GM19035 (cell line): ENCODE data around the gene APBA2.

ENCODE experiments used
- ATAC-seq: cut with Tn5 transposase; IDR thresholded peaks from one replicate; pipeline ENCODE4 v1.9.1; 2021; ENCODE audit not compliant: unreplicated experiment

The APBA2 gene

DNA sequence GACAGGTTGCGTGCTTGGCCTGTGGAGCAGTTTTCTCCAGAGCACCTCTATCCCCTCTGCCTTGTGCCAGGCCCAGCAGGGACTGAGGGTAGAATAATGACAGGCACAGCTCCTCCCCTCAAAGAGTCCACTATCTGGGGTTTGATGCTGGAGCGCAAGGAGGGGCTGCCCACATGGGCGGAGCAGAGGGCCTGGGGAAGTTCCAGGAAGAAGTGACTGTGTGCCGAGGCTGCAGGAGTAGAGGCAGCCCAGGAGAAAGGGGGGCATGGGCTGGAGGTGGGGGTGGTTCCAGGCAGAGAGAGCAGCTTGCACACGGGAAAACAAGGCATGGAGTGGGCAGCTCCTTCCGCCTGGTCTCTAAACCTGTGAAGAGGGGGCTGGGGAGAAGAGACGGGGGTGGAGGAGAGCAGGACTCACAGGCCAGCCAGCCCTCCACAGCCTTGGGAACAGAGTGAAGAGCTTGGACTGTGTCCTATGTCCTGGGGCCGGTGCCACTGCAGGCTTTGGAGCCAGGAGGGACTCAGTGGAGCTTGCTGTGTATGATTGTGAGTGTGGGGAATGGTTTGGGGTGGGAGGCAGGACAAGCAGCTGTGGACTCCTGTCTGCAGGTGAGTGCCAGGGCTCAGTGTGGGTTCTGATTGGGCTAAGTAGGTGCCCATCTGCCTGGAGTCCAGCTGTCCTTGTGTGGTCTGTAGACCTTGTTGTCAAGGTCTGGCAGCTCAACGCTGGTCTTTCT, 48.1 kb downstream of the APBA2 start:
- no peak for ATAC-seq

DNA sequence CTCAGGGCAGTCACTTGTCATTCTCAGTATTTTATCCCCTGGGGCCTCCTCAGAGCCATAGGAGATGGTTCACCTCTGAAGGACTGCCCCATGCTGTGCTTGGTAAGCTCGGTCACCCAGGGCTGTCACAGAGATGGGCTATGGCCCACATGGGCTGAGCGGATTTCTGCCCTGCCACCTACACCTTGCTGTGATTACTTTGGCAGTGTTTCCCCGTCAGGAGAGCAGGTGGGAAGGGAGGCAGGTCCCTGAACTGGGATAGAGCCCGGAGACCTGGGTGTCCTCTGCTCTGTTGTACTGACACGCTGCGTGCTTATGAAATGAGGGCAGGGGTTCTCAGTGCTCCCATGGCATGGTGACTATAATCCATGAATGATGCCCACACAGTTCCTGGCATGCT, 48.9 kb downstream of the APBA2 start:
- no peak for ATAC-seq

DNA sequence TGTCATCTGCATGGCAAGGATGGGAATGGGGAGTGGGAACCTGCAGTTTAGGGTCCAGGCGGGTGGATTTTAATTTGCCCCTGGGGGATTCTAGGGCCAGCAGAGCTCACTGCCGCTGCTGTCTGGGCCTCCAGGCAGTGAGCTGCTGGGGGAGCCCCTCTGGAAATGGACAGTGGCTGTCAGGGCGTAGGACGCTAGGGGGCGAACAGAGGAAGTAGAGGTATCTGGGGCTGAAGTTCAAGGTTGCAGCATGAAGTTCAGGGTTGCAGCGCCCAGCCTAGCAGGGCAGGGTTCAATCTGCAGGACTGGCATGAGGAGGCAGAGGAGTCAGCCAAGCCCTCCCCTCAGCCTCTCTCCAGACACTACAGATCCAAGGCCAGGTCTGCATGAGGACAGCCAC, 49.5 kb downstream of the APBA2 start:
- ATAC-seq: no peak

DNA sequence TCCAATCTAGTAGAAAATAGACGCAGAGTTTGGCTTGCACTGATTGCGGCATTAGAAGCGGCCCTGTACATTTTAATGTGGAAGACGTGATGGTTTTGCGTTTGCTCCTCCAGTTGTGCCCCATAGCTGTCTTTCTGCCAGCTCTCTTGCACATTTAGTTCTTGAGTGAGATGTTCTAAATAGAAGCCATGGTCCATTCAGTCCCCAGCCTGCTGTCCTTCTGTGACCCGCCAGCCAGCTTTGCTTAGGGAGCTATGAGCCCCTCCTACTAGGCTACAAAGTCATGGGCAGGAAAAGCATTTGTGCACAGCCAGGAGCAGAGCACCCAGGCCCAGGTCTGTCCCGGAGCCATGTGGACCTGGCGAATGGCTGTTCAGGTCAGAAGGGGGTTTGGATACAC, 50.3 kb downstream of the APBA2 start:
- ATAC-seq: no peak

DNA sequence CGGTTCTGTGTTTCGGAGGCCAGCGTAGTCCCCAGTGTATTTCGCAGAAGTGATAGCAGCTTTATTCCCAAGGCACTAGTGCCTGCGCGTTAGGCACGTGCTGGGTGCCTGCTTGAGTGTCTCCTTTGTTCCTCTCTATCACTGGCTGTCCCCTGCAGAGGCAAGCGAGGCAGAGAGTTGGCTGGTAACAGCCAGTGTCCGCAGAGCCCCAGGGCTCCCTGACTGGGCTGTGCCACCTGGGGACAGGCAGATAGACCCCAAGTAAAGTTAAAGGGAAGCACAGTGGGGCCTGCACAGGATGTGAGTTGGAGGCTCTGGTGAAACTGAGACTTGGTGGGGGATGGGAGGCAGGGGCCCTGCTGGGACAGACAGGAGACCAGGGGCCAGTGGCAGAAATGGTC, 50.7 kb downstream of the APBA2 start:
- no peak for ATAC-seq

DNA sequence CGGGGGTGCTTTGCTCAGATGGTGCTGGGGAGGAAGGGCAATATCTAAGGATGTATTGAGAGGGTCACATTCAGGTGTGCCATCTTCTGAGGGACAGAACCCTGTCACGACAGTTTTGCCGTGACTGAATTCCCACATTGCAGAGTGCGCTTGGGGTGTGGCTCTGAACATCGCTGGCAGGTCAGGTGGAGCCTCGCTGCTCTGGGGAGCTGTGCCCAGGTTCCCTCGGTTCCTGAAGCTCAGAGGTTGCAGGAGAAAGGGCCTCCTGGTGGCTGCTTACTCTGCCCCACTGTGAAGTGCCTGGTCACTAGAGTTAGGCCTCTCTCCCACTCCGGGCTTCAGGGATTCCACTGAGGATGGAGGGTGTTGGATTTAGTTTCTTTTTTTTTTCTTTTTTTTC, 51.5 kb downstream of the APBA2 start:
- ATAC-seq: no peak

- no peak for ATAC-seq
Observed at GRCh38 chr15:28942046-28942445, 56.3 kb downstream of the APBA2 start.

- ATAC-seq: no peak
Observed at GRCh38 chr15:28942571-28942970, 56.8 kb downstream of the APBA2 start.

DNA sequence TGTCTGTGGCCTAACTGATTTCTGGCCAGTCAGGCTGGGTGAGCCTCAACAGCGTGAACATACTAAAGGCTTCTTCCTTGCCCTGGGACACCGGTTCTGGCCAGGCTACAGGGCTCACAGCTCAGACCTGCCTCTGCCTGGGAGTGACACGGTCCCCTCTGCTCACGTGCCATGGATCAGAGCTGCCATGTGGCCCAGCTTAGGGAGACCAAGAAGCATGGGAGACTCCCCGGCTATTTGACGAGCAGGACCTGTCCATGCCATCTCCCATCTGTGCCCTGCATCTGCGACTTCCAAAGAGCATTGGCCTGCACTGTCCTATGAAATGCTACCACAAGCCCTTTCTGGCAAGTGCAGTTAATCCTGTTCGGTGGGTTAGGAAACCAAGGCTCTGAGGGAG, 57.4 kb downstream of the APBA2 start:
- no peak for ATAC-seq

DNA sequence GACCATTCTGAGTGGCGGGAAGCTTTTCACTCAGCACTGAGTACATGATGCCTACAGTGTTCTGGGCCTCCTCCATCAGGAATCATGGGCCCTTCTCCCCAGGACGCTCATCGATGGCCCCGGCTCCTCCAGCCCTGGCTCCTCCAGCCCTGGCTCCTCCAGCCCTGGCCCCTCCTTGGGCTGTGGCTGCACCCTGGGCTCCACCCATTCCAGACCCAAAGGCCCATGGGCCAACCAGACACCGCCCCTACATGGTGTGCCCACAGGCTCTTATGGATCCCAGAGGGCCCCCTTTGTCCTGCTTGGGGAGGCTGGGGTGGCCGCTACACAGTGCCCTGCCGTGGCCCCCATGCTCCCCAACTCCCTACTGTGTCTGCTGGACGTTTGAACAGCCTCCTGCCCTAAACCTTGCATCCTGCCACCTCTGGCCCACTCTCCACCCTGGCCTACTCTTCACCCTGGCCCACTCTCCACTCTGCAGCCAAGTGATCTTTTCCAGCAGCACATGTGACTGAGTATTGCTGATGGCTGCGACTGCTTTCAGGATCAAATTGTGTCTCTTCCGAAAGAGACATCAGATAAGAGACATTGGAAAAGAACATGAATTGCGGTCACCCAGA, 57.9 kb downstream of the APBA2 start:
- ATAC-seq: no peak

DNA sequence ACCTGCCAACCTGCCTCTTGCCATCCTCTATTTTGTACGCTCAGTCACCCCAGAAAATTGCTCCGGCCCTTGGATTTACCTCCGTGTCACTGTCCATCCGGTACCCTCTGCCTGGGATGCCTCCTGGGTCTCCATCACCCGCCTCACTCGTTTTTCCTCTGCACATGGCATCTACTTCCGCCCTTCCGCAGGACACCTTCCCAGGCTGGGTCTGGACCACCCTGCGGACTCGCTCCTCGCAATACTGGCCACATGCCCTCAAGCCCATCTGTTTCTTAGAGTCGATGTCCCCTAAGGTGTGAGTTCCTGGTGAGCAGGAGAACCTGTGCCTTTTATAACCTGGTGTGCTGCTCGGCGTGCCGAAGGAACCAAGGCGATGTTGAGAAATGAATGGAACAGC, 58.5 kb downstream of the APBA2 start:
- no peak for ATAC-seq

GRCh38 chr15:28944696-28945300, 59.0 kb downstream of the APBA2 start:
- ATAC-seq: no peak

GRCh38 chr15:28945626-28946230, 60.0 kb downstream of the APBA2 start:
- ATAC-seq: no peak

- ATAC-seq: no peak
Observed at GRCh38 chr15:28946803-28947202, 61.0 kb downstream of the APBA2 start.

DNA sequence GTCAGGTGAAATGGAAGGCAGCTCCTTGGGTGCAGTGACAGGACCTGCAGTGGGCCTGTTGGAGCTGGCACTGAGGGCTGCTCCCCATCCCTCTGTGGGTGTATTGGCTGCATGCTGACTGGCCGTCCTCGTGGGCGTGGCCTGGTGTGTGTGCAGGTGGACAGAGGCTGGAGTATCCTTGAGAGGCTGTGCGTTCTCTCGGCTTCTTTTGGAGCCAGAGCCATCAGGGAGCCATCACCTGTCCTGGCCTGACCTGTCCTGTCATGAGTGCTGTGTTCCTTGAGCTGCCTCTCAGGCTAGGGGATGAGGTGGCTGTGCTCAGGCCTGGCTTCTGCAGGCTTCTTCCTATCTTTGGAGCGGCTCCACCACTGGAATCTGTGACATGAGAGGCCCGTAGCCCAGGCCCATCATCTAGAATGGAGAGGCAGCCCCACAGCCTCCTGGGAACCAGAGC, 61.5 kb downstream of the APBA2 start:
- ATAC-seq: no peak

GRCh38 chr15:28948036-28948435, 62.3 kb downstream of the APBA2 start:
- ATAC-seq: no peak

GRCh38 chr15:28950916-28951315, 65.1 kb downstream of the APBA2 start:
- no peak for ATAC-seq

- ATAC-seq: no peak
Observed at GRCh38 chr15:28952666-28953491, 67.1 kb downstream of the APBA2 start.

GRCh38 chr15:28953573-28954195, 67.9 kb downstream of the APBA2 start:
- no peak for ATAC-seq

DNA sequence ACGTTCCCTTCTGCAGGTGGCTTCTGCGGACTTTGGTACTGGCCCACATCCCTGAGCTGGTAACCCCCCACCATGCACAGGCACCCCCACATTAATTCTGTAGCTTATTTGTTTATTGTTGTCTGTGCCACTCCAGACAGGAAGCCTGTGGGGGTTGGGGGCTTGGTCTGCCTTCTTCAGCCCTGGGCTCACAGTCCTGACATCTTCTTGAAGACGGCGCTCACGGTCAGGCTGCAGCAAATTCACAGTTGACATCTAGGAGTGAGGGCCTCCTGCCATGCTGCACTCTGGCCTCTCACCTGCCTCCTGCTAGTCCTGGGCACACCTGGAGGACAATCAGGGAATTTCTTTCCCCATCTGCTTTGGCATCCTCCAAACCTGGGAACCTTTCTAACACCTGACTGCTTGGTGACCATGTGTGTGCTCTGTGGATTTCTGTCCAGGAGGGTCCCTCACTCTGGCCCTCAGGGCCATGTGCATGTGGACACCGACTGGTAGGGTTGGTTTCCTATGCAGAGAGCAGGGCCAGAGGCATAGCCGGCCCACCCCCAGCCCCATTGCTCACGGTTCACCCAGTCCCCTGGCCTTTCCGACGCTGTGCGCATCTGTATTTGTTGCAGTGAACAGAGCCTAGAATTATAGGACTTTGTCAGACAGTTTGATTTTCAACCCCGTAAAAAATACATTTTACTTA, 68.8 kb downstream of the APBA2 start:
- ATAC-seq: no peak
